HepG2 (cell line): ENCODE measurements around the gene F12. TPM values are rescaled to one million over a fixed set of nuclear protein-coding genes. Genes with fewer than 3 reads are reported as not detected.

ENCODE experiments used
- GMEB1 ChIP-seq: sonication (generic); formaldehyde crosslinking; IDR thresholded peaks from 2 replicates; pipeline ENCODE4 v1.5.1; 2020; ENCODE audit warnings: missing genetic modification reagents, mild to moderate bottlenecking, borderline replicate concordance
- HHEX ChIP-seq: IDR thresholded peaks from 2 replicates; pipeline ENCODE4 v1.6.1; 2016; ENCODE audit warnings: control low read depth
- HNRNPL ChIP-seq: fragments of 200-400 bp; formaldehyde crosslinking; IDR thresholded peaks from 2 replicates; pipeline ENCODE4 v1.6.1; 2017; ENCODE audit warnings: mild to moderate bottlenecking, low read depth, low read length
- HOXA9 ChIP-seq: sonication (generic); formaldehyde crosslinking; IDR thresholded peaks from 2 replicates; pipeline ENCODE4 v1.8.1; 2022; ENCODE audit warnings: missing genetic modification reagents, mild to moderate bottlenecking, moderate library complexity, borderline replicate concordance
- MIER3 ChIP-seq: IDR thresholded peaks from 2 replicates; pipeline ENCODE4 v1.6.1; 2016; ENCODE audit warnings: missing compliant biosample characterization, borderline replicate concordance
- SAP130 ChIP-seq: IDR thresholded peaks from 2 replicates; pipeline ENCODE4 v1.6.1; 2016; ENCODE audit warnings: low read depth
- SMARCC2 ChIP-seq: fragments of 450-650 bp; IDR thresholded peaks from 2 replicates; pipeline ENCODE4 v1.6.1; 2017; ENCODE audit warnings: antibody characterized with exemption, mild to moderate bottlenecking
- TRIM24 ChIP-seq: sonication (generic); formaldehyde crosslinking; IDR thresholded peaks from 2 replicates; pipeline ENCODE4 v1.8.0; 2022; ENCODE audit warnings: mild to moderate bottlenecking, missing genetic modification reagents
- ZBED4 ChIP-seq: sonication (generic); formaldehyde crosslinking; IDR thresholded peaks from 2 replicates; pipeline ENCODE4 v1.4.0; 2020; ENCODE audit warnings: missing genetic modification reagents, borderline replicate concordance
- ZBTB42 ChIP-seq: sonication (generic); formaldehyde crosslinking; IDR thresholded peaks from 2 replicates; pipeline ENCODE4 v1.5.0; 2020; ENCODE audit warnings: mild to moderate bottlenecking, missing genetic modification reagents
- ZHX2 ChIP-seq, 2 experiments: sonication (generic) in 1 of 2; formaldehyde crosslinking in 1 of 2; IDR thresholded peaks; 2 replicates each; pipeline versions ENCODE4 v1.6.1 to v1.9.0; 2014 to 2022; ENCODE audit warnings: antibody characterized with exemption in 1 of 2, borderline replicate concordance in 1 of 2, inconsistent platforms in 1 of 2, low read depth in 1 of 2, missing genetic modification reagents in 1 of 2
- ZNF10 ChIP-seq: sonication (generic); formaldehyde crosslinking; IDR thresholded peaks from 2 replicates; pipeline ENCODE4 v1.4.0; 2020; ENCODE audit warnings: mild to moderate bottlenecking, low read depth, missing genetic modification reagents, borderline replicate concordance
- ZNF263 ChIP-seq: sonication (generic); formaldehyde crosslinking; IDR thresholded peaks from 2 replicates; pipeline ENCODE4 v1.4.0; 2020; ENCODE audit warnings: missing genetic modification reagents
- ZNF326 ChIP-seq: sonication (generic); formaldehyde crosslinking; IDR thresholded peaks from 2 replicates; pipeline ENCODE4 v1.4.0; 2020; ENCODE audit warnings: missing genetic modification reagents, borderline replicate concordance
- ZNF781 ChIP-seq: sonication (generic); formaldehyde crosslinking; IDR thresholded peaks from 2 replicates; pipeline ENCODE4 v1.5.1; 2020; ENCODE audit warnings: borderline replicate concordance, mild to moderate bottlenecking, missing genetic modification reagents; ENCODE audit errors: not compliant biosample characterization
- polyA plus RNA-seq, 8 experiments: library from polyadenylated mRNA; depleted of rRNA in 3 of 8; stranded (reverse) in 7 of 8; unstranded in 1 of 8; fragments of >200 nt; fragmentation: Illumina TruSeq in 4 of 8; extraction: Trizol in 4 of 8; gene quantifications; 2 replicates each; pipeline versions ENCODE4 v1.2.1 to v1.2.3, GENCODE V29; 2011 to 2016; ENCODE audit warnings: low read depth in 4 of 8, missing spikeins in 1 of 8, mixed read lengths in 1 of 8; ENCODE audit not compliant: insufficient read depth in 1 of 8
- total RNA-seq, 5 experiments: library from RNA; depleted of rRNA; stranded (reverse); fragments of >200 nt; fragmentation: Illumina TruSeq; extraction: Trizol; gene quantifications; 2 replicates each; pipeline ENCODE4 v1.2.3, GENCODE V29; 2016; ENCODE audit warnings: low read depth in 1 of 5

The F12 gene
- total and polyA plus RNA-seq, 2 of the 13 experiments (the other 11 are each of a cell fraction or from before 2014, with no cell fraction given): 2.5 to 3.0 TPM

GRCh38 chr5:177378884-177379883, 30.2 kb downstream of the F12 start (continued):
- TF ChIP-seq ZNF326: no peak
- peak; percentile 80 for TF ChIP-seq SAP130 (CRISPR knock-in tag)
- TF ChIP-seq ZHX2 (IDR thresholded peaks at IDR 0.05; ENCODE audit: low read depth): no peak
- peak; percentile 51; the same call in 1 of the 2 replicates for TF ChIP-seq ZHX2 (CRISPR knock-in tag; IDR thresholded peaks at IDR 0.05; ENCODE audit: borderline replicate concordance)
- peak; percentile 61 for TF ChIP-seq ZNF263 (CRISPR knock-in tag)
- no peak for TF ChIP-seq ZNF10 (CRISPR knock-in tag)
- TF ChIP-seq HOXA9: no peak
- no peak for TF ChIP-seq HHEX (CRISPR knock-in tag)
- no peak for TF ChIP-seq HNRNPL
- peak; percentile 72 for TF ChIP-seq ZBED4 (CRISPR knock-in tag)
- TF ChIP-seq MIER3: 0 out of 2 replicates have a peak, but pooled peaks have one; percentile 44
- TF ChIP-seq TRIM24 (CRISPR knock-in tag): no peak
- TF ChIP-seq SMARCC2: no peak
- peak; percentile 34 for TF ChIP-seq ZNF781
- no peak for TF ChIP-seq ZBTB42
- 0 out of 2 replicates have a peak, but pooled peaks have one; percentile 31 for TF ChIP-seq GMEB1 (CRISPR knock-in tag)
